Limb (tissue), 2 donors: ENCODE measurements around the gene CYTH3.
A peak's percentile ranks its signal among the peaks of the same experiment; 100 is the strongest.
"Not testable (repeated sequence)": the region's sequence is repeated elsewhere in the genome, so short reads cannot be mapped to it uniquely, and the experiment has no call there.

ENCODE experiments used
- DNase-seq, 2 donors: peaks; one replicate each; pipeline ENCODE4 v3.0.0-alpha.2; 2016; ENCODE audit errors: extremely low spot score in 2 of 2

The CYTH3 gene

DNA sequence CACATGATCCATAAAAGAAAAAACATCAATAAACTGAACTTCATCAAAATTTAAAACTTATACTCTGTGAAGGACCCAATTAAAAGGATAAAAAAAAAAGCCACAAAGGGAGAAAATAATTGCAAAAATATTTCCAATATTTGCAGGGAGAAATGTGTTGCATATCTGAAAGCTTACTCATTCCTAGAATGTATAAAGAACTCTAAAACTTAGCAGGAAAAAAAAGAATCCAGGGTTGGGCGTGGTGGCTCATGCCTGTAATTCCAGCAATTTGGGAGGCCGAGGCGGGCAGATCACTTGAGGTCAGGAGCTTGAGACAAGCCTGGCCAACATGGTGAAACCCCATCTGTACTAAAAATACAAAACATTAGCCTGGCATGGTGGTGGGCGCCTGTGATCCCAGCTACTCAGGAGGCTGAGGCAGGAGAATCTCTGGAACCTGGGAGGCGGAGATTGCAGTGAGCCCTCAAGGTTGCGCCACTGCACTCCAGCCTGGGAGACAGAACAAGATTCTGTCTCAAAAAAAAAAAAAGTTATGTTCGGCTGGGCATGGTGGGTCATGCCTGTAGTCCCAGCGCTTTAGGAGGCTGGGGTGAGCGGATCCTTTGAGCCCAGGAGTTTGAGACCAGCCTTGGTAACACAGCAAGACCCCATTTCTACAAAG, 11.1 kb upstream of the CYTH3 start:
- not testable (repeated sequence) for DNase-seq

DNA sequence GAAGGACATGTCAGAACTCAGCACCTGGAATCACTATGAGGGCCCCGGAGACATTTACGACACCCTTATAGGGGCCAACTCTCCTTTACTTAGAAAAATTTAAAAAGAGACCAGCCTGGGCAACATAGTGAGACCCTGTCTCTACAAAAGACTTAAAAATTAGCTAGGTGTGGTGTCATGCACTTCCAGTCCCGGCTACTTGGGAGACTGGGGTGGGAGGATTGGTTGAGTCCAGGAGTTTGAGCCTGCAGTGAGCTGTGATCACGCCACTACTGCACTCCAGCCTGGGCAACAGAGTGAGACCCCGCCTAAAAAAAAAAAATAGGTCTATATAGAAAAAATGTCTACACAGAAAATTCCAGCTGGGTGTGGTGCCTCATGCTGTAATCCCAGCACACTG, 7.5 kb upstream of the CYTH3 start:
- DNase-seq = no peak

DNA sequence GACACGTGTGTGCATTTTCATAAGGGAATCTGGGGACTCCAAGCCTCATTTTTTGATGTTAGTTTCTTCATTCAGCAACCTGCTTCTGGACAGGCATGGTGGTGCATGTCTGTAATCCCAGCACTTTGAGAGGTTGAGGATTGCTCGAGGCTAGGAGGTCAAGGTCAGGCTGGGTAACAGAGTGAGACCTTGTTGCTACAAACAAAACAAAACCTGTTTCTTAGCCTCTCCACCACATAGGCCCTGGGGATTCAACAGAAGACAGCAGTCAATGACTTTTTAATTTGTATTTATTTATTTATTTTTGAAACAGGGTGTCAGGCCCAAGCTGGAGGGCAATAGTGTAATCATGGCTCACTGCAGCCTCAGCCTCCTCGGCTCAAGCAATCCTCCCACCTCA, 6.9 kb upstream of the CYTH3 start:
- DNase-seq = no peak

DNA sequence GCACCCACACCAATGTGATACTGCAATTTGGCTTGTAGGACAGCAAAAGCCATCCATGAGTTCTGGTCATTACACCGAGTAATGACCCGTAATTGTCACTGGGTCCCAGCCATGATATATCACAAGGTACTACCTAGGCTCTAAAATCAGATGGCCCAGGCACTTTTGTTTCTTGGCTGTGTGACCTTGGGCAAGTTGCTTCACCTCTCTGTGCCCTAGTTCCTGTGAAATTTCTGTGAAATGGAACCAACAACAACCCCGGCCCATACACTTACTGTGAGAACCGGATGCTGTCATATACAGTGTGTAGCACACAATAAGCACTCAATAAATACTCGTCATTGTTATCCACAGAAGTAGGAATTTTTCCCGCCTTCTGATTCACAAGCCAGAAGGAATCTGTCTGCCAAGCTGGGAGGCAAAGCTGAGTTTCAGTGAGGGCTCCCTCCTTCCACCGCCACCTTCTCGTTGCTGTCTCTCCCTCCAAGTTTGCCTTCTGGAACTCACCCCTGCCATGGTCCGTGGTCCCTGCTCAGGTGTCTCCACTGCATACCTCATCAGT, 6.4 kb upstream of the CYTH3 start:
- DNase-seq = no peak

DNA sequence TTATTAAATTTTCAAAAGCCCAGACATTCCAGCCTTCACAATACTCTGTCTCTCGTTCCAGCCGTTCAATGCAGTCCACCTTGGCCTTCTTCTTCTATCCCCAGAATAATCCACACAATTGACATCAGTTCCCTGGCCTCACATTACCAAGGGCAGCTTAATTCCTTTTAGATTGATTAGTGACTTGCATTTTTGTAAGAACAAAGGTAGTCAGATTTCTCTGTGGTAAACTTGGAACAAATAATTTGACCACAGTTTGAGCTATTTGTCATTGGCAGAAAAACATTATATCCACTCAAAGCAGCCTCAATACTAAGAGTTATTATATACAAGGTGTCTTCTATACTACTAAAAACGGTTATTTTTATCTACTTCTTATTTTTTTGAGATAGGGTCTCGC, 5.1 kb upstream of the CYTH3 start:
- no peak for DNase-seq

DNA sequence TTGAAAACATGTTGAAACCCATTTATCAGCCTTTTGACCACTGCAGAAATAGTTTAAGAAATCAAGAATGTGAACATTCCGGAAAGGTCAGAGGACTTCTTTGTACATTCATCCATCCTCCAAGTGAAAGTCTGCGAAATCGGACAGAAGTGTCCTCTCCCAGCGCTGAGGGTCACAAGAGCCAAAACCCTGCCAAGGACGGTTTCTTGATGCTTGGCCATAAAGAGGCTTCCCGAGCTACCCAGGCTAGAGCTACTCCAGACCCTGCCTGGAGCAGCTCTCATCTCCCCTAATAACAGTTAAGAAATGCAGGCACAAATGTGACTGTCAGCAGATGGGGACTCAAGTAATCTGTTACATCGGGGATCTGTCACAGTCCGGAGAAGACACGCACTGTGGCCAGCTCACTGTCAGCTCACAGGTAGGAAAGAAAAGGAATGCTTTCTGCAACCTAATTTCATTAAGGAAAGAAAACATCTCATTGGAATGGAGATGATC, 4.5 kb upstream of the CYTH3 start:
- DNase-seq = no peak

DNA sequence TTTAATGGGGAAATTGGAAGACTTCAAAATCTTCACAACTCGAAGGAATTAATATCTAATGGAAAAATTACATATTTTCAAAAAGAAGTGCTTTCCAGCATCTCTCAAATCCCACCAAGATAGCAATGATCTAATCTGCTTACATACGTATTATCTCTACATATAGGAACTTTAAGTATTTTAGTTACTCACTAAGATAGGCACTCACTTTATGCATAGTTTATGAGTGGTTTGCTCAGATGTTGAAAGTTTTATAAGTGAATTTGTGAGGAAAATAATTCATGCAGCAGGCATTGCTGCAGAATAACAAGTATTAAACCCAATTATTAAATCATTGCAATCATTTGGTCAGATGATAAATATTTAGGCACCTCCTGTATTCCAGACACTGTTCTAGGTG, 2.3 kb upstream of the CYTH3 start:
- no peak for DNase-seq

DNA sequence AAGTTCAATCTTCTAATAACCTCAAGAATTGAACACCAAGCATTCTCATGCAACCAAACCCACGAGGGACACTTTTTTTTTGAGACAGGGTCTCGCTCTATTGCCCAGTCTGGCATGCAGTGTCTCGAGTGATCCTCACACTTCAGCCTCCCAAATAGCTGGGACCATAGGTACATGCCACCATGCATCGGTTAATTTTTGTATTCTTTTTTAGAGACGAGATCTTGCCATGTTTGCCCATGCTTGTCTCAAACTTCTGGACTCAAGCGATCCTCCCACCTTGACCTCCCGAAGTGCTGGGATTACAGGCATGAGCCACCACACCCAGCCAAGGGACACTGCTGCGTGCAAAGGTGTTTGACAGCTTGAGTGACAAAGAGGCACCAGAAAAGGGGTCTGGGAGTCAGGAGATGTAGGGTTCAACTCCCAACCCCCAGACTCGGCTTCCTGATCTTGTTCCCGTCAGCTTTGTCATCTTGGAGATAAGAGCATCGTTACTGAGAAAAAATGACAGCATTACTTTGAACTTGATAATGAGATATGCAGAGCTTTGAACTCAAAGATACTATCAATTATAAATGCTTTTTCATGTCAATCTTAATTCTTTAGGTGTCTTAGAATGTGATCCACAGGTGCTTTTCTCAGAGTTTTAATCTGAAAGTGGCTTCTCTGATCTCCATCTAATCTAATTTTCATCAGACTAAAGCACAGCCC, 1.6 kb upstream of the CYTH3 start:
- DNase-seq = no peak

DNA sequence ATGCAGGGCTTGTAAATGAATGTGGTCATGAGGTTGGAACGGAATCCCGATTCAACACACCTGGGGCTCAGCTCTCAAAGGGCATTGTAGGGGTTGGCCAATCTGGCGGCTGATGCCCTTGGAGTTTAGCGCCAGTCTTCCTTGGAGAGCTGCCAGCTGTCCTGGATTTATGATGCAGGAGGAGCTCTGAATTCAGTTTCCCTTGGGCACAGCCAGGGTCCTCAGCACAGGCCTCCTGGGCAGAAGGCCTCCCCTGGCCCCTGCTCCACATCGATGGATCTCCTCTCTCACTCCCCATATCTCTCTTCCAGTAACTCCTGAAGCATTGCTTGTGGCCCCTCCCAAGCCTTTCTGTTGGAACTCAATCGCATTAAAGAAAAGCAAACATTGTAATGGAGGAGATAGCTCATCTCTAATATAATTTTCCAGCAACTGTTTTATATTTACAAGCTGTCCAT, 985 bp upstream of the CYTH3 start:
- peak in 1 of 2 donors; percentile 45 for DNase-seq

DNA sequence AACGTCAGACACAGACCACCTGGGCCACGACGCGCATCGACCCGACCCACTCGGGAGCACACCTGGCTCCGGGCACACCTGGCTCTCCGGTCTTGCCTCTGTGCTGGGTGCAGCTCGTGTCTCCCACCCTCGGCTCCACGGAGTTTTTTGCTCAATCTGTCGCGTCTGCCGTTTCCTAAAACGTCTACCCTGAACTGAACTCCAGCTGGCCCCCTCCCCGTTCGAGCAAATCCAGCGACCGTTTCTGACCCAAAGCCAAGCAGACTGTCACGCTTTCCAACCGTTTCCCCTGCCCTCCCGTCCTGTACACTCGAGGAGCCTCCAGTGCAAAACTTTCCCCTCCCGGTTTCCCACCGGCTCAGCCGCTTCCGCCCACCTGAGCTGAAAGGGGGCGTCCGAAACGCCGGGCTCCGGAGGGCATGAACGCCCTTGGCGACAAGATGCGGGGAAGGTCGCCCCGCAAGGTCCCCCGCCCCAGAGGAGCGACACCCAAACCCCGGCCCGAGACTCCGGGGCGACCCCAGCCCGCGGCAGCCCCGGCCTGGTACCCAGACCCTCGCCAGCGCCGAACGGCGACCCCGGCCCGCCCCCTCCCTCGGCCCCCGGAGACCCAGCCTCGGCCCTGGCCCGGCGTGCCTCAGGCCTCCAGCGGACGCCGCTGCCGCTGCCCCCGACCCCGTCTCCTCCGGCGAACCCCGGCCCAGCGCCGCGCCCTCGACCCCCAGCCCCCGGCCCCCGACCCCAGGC, 557 bp downstream of the CYTH3 start:
- DNase-seq = peak in 1 of 2 donors; percentile 60

DNA sequence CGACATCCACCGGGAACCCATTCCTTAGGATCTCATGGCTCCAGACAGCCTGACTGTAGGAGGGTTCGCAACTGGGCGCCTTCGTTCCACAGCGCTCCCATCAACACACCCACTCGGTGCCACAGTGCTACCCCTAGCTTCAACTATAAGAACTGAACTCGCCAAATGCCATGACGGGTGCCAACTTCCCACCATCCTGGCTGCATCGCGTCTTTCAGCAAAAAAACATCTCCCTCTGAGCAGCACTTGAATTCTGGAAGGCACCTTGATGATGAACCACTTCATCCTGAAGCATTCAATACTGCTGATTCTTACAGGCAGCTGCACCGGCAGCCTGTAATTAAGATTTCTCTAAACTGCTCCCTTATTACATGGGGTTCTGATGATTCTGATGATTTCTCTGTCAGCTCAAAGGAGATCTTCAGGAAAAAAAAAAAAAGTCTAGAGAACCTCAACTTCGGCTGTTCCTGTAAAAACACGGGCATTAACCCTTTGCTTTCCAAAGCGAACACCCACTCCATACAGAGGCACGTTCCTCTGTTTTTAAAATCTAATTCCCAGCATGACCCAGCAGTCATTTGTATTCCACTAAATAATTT, 1.3 kb downstream of the CYTH3 start:
- DNase-seq = peak in 1 of 2 donors; percentile 55

DNA sequence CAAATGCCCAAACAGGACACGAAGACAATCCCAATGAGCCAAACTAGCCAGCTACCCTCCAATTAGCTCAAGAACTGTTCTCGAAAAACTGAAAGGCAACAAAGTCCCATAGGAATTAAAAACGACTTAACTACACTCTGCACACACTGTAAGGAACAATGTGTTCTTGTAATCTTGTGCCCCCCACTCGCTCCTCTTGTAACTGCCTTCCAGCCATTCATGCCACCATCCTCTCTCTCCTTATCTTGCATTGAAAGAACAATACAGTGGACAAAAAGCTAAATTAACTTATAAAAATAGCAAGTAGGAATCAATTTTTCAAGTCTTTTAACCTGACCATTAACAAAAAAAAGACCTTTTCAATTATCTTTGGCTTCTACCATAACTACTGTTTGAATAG, 2.9 kb downstream of the CYTH3 start:
- DNase-seq = no peak

DNA sequence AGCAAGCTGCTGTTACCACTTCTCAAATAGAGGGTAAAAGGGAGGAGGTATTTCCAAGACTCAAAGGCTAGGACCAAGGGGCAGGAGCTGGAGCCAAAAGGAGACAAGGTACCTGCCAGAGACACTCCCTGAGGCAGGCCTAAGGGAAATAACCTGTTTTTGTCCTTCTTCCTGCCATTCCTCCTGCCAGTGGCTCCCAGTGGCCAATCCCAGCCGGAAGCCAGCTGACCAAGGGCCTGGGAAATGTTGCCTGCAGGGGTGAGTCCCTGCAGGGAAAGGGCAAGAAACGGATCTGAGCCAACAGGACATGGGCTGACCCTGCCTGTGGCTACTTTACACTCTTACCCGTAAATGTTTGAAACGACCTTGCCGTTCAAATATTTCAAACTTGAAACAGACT, 3.5 kb downstream of the CYTH3 start:
- DNase-seq = no peak

DNA sequence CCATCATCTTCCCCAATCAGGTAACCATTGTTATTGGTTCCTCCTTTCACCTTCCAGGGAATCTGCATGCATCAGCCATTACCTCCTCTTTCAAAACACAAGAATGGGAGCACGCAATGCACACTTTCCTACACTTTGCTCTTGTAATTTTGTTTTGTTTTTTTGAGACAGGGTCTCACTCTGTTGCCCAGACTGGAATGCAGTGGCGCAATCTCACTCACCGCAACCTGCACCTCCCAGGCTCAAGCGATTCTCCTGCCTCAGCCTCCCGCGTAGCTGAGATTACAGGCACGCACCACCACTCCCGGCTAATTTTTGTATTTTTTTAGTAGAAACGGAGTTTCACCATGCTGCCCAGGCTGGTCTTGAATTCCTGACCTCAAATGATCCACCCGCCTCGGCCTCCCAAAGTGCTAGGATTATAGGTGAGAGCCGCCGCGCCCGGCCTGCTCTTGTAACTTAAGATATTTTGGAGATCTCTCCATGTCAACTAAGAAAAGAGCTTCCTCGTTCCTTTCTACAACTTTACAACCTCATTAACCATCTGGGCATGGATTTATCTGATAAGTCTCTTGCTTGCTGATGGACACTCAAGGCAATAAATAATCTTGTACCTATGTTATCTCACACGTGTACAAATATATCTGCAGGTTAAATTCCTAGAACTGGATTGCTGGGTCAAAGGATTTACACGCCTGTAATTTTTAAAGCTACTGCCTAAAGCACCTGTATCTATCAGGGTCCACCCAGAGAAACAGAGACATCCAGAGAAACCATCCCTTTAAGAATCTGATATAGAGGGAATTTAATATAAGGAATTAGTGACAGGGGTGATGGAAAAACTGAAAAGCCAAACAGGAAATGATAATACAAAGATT, 4.2 kb downstream of the CYTH3 start:
- no peak for DNase-seq

DNA sequence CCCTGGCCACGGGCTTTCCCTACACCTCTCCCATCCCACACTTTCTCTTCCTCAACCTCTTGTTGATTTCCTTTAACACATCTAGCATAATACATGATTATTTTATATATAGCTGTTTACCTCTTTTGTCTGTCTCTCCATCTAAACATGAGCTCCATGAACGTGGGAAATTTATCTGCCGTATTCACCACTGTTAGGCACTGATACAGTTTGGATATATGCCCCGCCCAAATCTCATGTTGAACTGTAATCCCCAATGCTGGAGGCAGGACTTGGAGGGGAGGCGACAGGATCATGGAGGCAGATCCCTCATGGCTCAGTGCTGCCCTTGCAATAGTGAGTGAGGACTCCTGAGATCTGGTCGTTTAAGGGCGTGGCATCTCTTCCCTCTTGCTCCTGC, 5.7 kb downstream of the CYTH3 start:
- DNase-seq = no peak

DNA sequence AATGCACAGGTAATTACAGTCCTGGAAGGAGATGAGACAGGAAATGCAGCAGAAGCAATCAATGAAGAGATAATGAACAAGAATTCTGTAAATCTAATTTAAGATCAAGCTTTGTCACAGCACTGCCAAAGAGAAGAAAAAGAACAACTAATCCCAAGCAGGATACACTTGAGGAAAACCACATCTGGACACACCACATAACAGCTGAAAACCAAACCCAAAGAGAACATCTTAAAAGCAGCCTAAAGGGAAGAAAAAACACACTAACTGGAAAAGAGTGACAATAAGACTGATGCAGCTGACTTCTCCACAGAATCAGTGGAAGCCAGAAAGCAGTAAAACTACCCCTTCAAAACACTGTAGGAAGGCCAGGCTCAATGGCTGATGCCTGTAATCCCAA, 10.2 kb downstream of the CYTH3 start:
- DNase-seq = no peak

DNA sequence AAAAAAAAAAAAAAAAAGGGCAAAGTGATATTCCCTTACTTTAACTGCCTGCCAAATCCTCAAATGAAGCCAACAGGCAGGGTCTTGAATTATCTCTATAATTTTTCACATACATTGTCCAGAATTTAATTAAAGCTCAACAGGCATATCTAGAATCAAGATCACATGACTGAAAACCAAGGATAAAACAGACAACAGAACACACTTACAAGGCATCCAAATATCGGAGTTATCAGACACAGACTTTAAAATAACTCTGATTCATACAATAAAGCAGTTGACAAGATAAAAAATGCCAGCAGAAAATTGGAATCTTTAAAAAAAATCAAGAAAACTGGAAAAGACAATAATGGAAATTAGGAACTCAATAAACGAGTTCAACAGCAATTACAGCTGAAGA, 10.7 kb downstream of the CYTH3 start:
- DNase-seq = no peak

DNA sequence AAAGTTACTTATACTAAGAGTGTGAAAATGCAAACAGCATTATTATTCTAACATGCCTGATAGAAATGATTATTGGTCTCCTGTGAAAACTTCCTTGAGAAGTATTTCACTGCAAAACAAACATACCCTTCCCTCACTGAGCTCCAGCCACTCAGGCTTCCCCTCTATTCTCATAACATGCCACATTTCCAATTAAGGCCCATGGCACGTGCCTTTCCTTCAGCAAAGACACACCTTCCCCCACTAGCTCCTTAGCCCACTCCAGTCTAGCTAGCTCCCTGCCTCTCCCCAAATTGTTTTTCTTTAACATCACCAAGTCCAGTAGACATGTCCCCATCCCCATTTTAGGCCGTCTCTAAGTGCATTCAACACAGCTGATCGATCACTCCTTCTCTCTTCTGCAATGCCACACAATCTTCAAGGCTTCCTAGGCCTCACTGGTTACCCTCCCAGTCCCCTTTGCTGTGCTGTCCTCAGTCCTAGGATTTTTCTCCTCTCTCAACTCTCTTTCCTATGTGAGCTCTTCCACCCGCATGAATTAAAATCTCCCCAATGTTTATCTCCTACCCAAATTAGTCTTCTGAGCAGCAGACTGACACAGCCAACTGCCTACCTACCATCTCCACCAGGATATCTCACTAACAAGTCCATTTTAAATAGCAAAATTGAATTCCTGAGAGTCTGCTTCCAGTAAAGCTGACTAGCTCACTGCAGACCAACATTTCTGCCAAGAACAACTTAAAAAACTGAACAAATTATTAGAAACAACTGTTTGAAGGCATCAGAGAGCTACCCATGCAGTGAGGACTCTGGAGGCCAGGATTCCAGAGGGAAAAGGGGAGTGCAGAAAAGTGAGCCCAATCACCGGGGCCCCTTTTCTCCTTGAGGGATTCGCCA, 11.9 kb downstream of the CYTH3 start:
- DNase-seq = no peak

DNA sequence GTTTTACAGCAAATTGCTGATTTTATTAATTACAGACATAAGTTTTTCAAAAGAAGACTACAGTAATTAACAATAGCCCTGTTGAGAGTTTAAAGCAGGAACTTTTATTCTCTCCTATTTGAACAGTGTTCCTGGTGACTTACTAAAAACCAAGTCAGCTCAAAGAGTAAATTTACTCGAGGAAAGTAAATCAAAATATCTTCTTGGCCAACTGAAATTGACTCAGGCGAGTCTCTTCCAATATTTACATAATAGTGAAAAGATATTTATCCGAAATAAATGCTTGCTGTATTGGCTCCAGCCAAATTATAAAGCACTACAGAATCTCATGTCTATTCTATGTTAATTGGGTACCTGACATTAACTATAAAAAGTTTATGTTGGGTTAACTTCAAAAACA, 13.2 kb downstream of the CYTH3 start:
- DNase-seq = no peak
